HG03558 (cell line): ENCODE results near the gene HSD3B7.
"Not testable (repeated sequence)": the region's sequence is repeated elsewhere in the genome, so short reads cannot be mapped to it uniquely, and the experiment has no call there.

Experiments
- ATAC-seq: cut with Tn5 transposase; IDR thresholded peaks from one replicate; pipeline ENCODE4 v1.9.1; 2021; ENCODE audit warnings: moderate number of reproducible peaks; ENCODE audit not compliant: unreplicated experiment; ENCODE audit errors: extremely low read depth

Gene HSD3B7

GRCh38 chr16:31017756-31018155, 32.7 kb downstream of the HSD3B7 start:
- ATAC-seq = not testable (repeated sequence)

- no peak for ATAC-seq
Measured at GRCh38 chr16:31020536-31020935, 35.5 kb downstream of the HSD3B7 start.

GRCh38 chr16:31022544-31023251, 37.7 kb downstream of the HSD3B7 start:
- ATAC-seq = no peak

- no peak for ATAC-seq
Measured at GRCh38 chr16:31023252-31023602, 38.2 kb downstream of the HSD3B7 start.

- no peak for ATAC-seq
Measured at GRCh38 chr16:31023627-31024226, 38.7 kb downstream of the HSD3B7 start.

GRCh38 chr16:31025339-31025738, 40.3 kb downstream of the HSD3B7 start:
- ATAC-seq = no peak

GRCh38 chr16:31029272-31029671, 44.3 kb downstream of the HSD3B7 start:
- no peak for ATAC-seq

GRCh38 chr16:31031276-31031675, 46.3 kb downstream of the HSD3B7 start:
- ATAC-seq = no peak

- peak; percentile 61 for ATAC-seq
Measured at GRCh38 chr16:31032736-31033708, 48.0 kb downstream of the HSD3B7 start, which contains the start of gene STX4. Gene STX4, plus strand, starts transcription at chr16:31033558. Its CDS starts 248 bp downstream, at chr16:31033806.

- ATAC-seq = no peak
Measured at GRCh38 chr16:31033709-31034492, 48.9 kb downstream of the HSD3B7 start.

GRCh38 chr16:31036691-31037090, 51.7 kb downstream of the HSD3B7 start:
- no peak for ATAC-seq
